ENCODE data around the gene FGF16.

- TF ChIP-seq POLR2A (IDR thresholded peaks at IDR 0.05; ENCODE audit: low read depth): no peak
- no peak for TF ChIP-seq EP300 (IDR thresholded peaks at IDR 0.05)
- no peak for TF ChIP-seq CTCF (IDR thresholded peaks at IDR 0.05)
Observed at GRCh38 chrX:77427611-77428010, 19.6 kb upstream of the FGF16 start.

Measured in esophagus muscularis mucosa (tissue), 4 donors.